Testis (tissue), 3 donors: ENCODE data around the gene BSG. TPM values are rescaled to one million over a fixed set of nuclear protein-coding genes. Genes with fewer than 3 reads are reported as not detected.

Experiments used
- DNase-seq: peaks from one replicate; pipeline ENCODE4 v3.0.0-alpha.2; 2019
- H3K27ac ChIP-seq, 2 donors: fragments of 200-600 bp; sonication (generic); one replicate each; pipeline ENCODE4 v1.5.1; 2019
- H3K27me3 ChIP-seq: fragments of 200-600 bp; sonication (generic); one replicate; pipeline ENCODE4 v1.5.1; 2019
- H3K36me3 ChIP-seq: fragments of 200-600 bp; sonication (generic); one replicate; pipeline ENCODE4 v1.5.1; 2017; ENCODE audit warnings: low read depth; ENCODE audit errors: missing control alignments
- H3K4me1 ChIP-seq: fragments of 200-600 bp; sonication (generic); one replicate; pipeline ENCODE4 v1.5.1; 2019
- H3K4me3 ChIP-seq, 2 donors: fragments of 200-600 bp; sonication (generic); one replicate each; pipeline ENCODE4 v1.5.1; 2017 to 2019
- H3K9me3 ChIP-seq: fragments of 200-600 bp; sonication (generic); one replicate; pipeline ENCODE4 v1.5.1; 2017
- CTCF ChIP-seq, 3 experiments: fragments of 450-650 bp in 2 of 3; fragments of 200-600 bp in 1 of 3; sonication (generic) in 1 of 3; IDR thresholded peaks; one replicate each; pipeline ENCODE4 v1.5.1; 2016 to 2019; ENCODE audit warnings: antibody characterized with exemption in 3 of 3, mild to moderate bottlenecking in 2 of 3, moderate library complexity in 1 of 3
- POLR2A ChIP-seq: fragments of 450-650 bp; IDR thresholded peaks from one replicate; pipeline ENCODE4 v1.6.1; 2017; ENCODE audit warnings: antibody characterized with exemption, mild to moderate bottlenecking, moderate library complexity
- WGBS, 2 donors: methylation state at CpG; one replicate each; pipeline ENCODE4 v1.1.5; 2018; 5-methylcytosine and 5-hydroxymethylcytosine counted together
- intact Hi-C: fragments of 100-400 bp; cut with DNase I; formaldehyde crosslinking; loops from one replicate; pipeline ENCODE4 v1.15.1; 2023; ENCODE audit warnings: low total_unique reads
- polyA plus RNA-seq: library from polyadenylated mRNA; stranded (reverse); fragments of 350-450 nt; fragmentation: Illumina TruSeq; extraction: RNeasy Lipid Tissue Mini Kit (QIAGEN cat#74804); gene quantifications from one replicate; pipeline ENCODE4 v1.2.3, GENCODE V29; 2014; ENCODE audit warnings: low read depth, low replicate concordance; ENCODE audit not compliant: insufficient read depth
- total RNA-seq, 2 donors: library from RNA; depleted of rRNA; stranded (reverse); fragments of >200 nt; gene quantifications; one replicate each; pipeline ENCODE4 v1.2.3, GENCODE V29; 2016

The BSG gene
- total and polyA plus RNA-seq, 3 donors from 2014 or later, result 870 to 1,458 (median 1,391) TPM

DNA sequence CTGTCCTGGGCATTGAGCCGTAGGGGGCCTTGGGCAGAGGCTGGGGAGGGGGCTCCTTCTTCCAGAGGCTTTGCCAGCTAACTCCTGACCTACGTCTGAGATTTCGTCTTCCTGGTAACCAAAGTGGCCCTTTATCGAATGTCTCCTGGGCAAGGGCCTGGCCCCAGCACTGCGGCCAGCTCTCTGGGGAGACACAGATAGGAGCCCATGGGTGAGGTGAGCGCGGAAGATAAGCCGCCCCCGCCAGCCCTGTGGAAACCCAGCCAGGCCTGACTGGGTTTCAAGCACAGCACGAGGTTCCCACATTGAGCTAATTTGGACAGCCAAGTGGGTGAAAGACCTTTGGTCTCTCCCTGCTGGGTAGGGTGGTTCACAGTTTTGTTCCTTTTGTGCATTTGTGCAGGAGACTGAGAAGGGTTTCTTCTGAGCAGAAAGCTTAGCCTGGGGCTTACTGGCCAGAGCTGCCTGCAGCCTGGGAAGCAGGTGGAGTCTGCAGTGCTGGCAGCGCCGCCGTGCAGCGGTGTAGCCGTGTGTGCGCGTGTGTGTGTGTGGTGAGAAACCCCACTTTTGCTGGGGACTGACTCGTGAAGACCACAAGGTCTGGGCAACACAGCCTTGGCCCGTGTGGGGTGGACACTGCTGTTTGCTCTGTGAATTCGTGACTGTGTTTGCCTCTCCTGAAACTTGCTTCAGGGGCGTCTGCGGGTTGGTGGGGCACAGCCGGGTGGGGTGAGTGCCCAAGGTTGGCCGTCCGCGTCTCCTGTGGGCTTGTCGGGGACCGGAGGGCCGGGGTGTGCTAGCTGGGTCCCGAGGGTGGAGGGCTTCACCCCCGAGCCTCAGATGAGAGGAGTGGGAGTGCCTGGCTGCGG lies 2.5 kb downstream of the BSG start:
- no peak for TF ChIP-seq CTCF (IDR thresholded peaks at IDR 0.05)
- no peak for TF ChIP-seq POLR2A
- 30 to 33% methylated on average over 6 to 31 of the region's 32 CpGs for WGBS, 2 donors
- H3K4me3 ChIP-seq, result no peak overlapping the region
- intact Hi-C loops, result no loop called here
- H3K36me3 ChIP-seq, result no peaks in the 10 kb centered on the region
- H3K4me1 ChIP-seq, result peaks cover 49% of the 10 kb centered on the region
- peak overlapping the region; percentile 61 to 97 for H3K27ac ChIP-seq
- H3K27me3 ChIP-seq, result no peaks in the 10 kb centered on the region
- peak; percentile 65 for DNase-seq
- no peaks in the 10 kb centered on the region for H3K9me3 ChIP-seq

GRCh38 chr19:575527-576506 lies 3.4 kb downstream of the BSG start:
- Histone ChIP-seq H3K36me3 (no peaks in the 10 kb centered on the region), H3K4me1 (peaks cover 49% of the 10 kb centered on the region), H3K4me3 (no peak overlapping the region), H3K9me3 (no peaks in the 10 kb centered on the region), H3K27ac (peak overlapping the region; percentile 61 to 97), H3K27me3 (no peaks in the 10 kb centered on the region)
- intact Hi-C loops, result no loop called here
- WGBS, 2 donors, result 51 to 62% methylated on average over 17 to 38 of the region's 38 CpGs
- peak; percentile 87 for DNase-seq
- TF ChIP-seq POLR2A (no peak), CTCF (IDR thresholded peaks at IDR 0.05) (no peak)

DNA sequence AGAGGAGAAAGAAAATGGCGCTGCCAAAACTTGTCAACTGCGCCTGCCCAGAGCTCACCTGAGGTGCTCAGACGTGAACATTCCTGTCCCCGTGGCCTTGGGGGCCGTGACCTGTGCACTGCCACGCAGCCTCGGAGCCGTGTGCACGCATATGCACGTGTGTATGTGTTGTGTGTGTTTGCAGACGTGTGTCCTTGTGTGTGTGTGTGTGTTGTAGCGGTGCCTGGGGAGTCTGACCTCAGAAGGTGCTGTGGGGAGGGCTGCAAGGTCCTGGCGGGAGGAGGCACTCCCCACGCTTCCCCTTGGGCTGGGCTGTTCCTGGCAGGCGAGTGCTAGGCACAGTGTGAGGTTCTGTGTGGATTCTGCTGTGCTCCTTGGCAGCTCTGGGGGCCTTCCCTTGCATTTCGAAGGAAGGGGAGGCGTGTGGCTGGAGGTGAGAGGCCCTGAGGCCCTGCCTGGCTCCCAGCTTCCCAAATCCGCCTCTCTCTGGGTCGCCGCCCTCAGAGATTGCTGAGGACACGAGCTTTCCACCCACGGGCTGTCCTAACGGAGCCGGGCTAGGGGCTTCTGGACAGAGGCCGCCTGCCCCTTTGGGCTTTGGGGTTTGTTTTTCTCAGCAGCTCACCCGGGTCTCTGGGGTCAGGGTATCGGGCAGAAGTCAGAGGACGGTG lies 4.5 kb downstream of the BSG start:
- H3K4me1 ChIP-seq, result peaks cover 43% of the 10 kb centered on the region
- 75 to 78% methylated on average over 13 to 28 of the region's 28 CpGs for WGBS, 2 donors
- no peak for DNase-seq
- H3K4me3 ChIP-seq, result no peak overlapping the region
- no peaks in the 10 kb centered on the region for H3K9me3 ChIP-seq
- H3K27me3 ChIP-seq, result no peaks in the 10 kb centered on the region
- TF ChIP-seq POLR2A (no peak), CTCF (IDR thresholded peaks at IDR 0.05) (no peak)
- no peak overlapping the region for H3K27ac ChIP-seq
- H3K36me3 ChIP-seq, result no peaks in the 10 kb centered on the region
- intact Hi-C loops, result no loop called here

DNA sequence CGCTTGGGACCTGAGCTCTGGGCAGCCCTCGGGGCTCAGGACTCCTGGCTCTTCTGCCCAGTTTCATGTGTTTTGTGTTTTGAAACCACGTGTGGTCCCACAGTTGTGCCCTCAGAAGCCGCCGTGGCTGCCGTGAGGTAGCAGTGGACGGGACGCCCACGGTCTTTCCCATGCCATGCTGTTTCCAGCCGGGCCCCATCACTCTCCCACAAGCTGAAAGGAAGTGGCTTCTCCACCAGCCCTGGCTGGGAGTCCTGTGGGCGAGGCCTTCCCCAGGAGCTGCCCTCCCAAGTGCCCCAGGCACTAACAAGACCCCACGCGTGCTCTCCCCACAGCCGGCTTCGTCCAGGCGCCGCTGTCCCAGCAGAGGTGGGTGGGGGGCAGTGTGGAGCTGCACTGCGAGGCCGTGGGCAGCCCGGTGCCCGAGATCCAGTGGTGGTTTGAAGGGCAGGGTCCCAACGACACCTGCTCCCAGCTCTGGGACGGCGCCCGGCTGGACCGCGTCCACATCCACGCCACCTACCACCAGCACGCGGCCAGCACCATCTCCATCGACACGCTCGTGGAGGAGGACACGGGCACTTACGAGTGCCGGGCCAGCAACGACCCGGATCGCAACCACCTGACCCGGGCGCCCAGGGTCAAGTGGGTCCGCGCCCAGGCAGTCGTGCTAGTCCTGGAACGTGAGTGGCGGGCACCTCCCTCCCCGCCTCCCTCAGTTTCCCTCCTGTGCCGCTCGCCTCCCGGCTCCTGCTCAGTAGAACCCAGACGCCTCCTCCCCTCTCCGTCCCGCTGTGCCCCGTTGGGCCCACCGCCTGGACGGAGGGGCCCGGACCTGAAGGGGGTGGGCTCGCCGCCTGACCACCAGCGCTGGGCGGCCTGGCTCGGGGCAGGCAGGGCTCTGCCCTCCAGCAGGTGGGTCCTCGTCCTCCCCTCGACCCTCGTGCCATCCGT lies 5.3 kb downstream of the BSG start:
- H3K36me3 ChIP-seq, result no peaks in the 10 kb centered on the region
- 91 to 92% methylated on average over 48 to 65 of the region's 66 CpGs for WGBS, 2 donors
- intact Hi-C loops, result no loop called here
- no peak overlapping the region for H3K27ac ChIP-seq
- no peak overlapping the region for H3K4me3 ChIP-seq
- H3K4me1 ChIP-seq, result peaks cover 43% of the 10 kb centered on the region
- no peaks in the 10 kb centered on the region for H3K27me3 ChIP-seq
- DNase-seq, result no peak
- TF ChIP-seq POLR2A, result no peak
- no peak for TF ChIP-seq CTCF (IDR thresholded peaks at IDR 0.05)
- no peaks in the 10 kb centered on the region for H3K9me3 ChIP-seq
